22Rv1 (cell line): ENCODE results near the gene DNM1.

ENCODE experiments used
- CTCF ChIP-seq: fragments of 450-650 bp; IDR thresholded peaks from 2 replicates; pipeline ENCODE4 v1.5.1; 2017; ENCODE audit warnings: mild to moderate bottlenecking
- ZFX ChIP-seq: fragments of 450-650 bp; IDR thresholded peaks from 2 replicates; pipeline ENCODE4 v1.6.1; 2017; ENCODE audit warnings: antibody characterized with exemption, borderline replicate concordance

- no peak for TF ChIP-seq CTCF
- no peak for TF ChIP-seq ZFX
Measured at GRCh38 chr9:128288273-128289004, 85.3 kb downstream of the DNM1 start.
